ENCODE data around the gene TMPRSS11E.

DNA sequence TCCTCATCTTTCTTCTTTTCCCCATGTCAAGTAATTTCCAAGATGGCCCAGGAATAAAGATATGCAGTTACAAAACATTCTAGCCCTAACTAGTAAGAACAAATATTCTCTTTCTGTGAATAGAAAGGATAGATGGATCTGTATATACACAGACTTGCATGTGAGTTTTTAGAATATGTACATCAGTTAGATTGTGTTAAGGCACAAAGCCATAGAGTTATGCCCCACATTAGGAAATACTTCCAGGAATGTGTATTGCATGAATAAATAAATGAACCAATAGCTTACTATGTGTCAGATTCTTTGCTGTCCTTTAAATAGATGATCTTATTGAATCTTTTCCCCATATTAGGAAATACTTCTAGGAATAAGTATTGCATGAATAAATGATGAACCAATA, 46.0 kb upstream of the TMPRSS11E start:
- TF ChIP-seq CTCF (IDR thresholded peaks at IDR 0.05) (no peak), POLR2A (IDR thresholded peaks at IDR 0.05) (no peak)
